Fibroblast of the aortic adventitia (primary cell): ENCODE results near the gene SAMD14. TPM values are rescaled to one million over a fixed set of nuclear protein-coding genes. Genes with fewer than 3 reads are reported as not detected.
A peak's percentile ranks its signal among the peaks of the same experiment; 100 is the strongest.

Experiments
- DNase-seq: peaks from one replicate; pipeline ENCODE4 v3.0.0-alpha.2; 2010; ENCODE audit warnings: low read depth
- H3K4me3 ChIP-seq: 2 replicates; pipeline ENCODE4 v1.5.1; 2011; ENCODE audit warnings: low read depth, mild to moderate bottlenecking, control low read depth, low read length, moderate library complexity
- CTCF ChIP-seq: IDR thresholded peaks from 2 replicates; pipeline ENCODE4 v1.5.1; 2011; ENCODE audit warnings: mild to moderate bottlenecking, low read length, control low read depth, inconsistent platforms; ENCODE audit not compliant: insufficient read depth
- total RNA-seq: library from RNA; depleted of rRNA; stranded (reverse); fragments of >200 nt; gene quantifications from 2 replicates; pipeline ENCODE4 v1.2.3, GENCODE V29; 2012; ENCODE audit warnings: low replicate concordance

SAMD14 gene
- 1.6 and 5.1 TPM in 2 replicates for total RNA-seq

- no peak for DNase-seq
- peak within 1 kb of the TSS; percentile 59 for H3K4me3 ChIP-seq
- no peak for TF ChIP-seq CTCF
Measured at GRCh38 chr17:50129728-50130558, at the start of gene SAMD14. SAMD14 (minus strand) TSS chr17:50130160; CDS start chr17:50124959, 5,201 bp downstream.

GRCh38 chr17:50177983-50178834, 48.2 kb upstream of the SAMD14 start:
- no peak overlapping the region for H3K4me3 ChIP-seq
- peak; percentile 53 for TF ChIP-seq CTCF
- peak; percentile 96 for DNase-seq

GRCh38 chr17:50177476-50177875, 47.5 kb upstream of the SAMD14 start:
- DNase-seq: peak; percentile 34
- no peak overlapping the region for H3K4me3 ChIP-seq
- no peak for TF ChIP-seq CTCF

GRCh38 chr17:50176559-50177357, 46.8 kb upstream of the SAMD14 start:
- H3K4me3 ChIP-seq: no peak overlapping the region
- no peak for TF ChIP-seq CTCF
- peak; percentile 22 for DNase-seq

GRCh38 chr17:50175035-50175807, 45.3 kb upstream of the SAMD14 start:
- H3K4me3 ChIP-seq: no peak overlapping the region
- no peak for TF ChIP-seq CTCF
- DNase-seq: peak; percentile 17
